ENCODE measurements around the gene INTS7.

DNA sequence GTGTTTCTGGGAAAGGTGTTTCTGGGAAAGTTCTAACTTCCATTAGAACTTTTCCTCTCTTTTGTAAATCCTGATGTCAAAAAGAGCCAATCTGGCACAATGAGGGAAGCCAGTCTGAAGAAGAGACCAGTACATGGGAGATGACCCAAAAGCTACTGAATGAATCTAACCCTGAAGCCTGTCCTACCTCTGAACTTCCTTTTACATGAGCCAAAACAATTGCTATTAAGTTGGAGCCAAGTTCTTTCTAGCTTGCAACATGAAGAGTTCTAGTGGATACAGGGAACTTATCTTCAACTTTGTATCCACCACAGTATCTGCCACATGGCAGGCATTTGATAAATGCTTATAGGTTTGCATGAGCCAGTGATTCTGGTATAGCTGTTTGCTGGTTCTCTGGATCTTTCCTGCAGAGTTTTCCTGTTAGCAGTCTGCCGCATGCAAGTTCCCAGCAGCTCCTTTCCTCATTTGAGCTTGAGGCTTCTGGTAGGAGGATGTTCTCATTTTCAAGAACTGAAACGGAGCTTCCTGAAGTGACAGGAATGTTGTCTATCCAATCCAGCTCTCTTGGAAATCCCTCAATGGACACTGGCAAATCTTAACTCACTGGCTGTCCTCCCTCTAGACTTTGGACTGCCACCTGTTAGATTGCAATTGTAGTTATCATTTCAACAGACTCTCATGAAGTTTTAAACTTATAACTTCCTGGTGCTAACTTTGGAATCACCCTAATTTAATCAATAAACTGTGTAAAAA, 131.7 kb downstream of the INTS7 start:
- TF ChIP-seq, protein P1, sequence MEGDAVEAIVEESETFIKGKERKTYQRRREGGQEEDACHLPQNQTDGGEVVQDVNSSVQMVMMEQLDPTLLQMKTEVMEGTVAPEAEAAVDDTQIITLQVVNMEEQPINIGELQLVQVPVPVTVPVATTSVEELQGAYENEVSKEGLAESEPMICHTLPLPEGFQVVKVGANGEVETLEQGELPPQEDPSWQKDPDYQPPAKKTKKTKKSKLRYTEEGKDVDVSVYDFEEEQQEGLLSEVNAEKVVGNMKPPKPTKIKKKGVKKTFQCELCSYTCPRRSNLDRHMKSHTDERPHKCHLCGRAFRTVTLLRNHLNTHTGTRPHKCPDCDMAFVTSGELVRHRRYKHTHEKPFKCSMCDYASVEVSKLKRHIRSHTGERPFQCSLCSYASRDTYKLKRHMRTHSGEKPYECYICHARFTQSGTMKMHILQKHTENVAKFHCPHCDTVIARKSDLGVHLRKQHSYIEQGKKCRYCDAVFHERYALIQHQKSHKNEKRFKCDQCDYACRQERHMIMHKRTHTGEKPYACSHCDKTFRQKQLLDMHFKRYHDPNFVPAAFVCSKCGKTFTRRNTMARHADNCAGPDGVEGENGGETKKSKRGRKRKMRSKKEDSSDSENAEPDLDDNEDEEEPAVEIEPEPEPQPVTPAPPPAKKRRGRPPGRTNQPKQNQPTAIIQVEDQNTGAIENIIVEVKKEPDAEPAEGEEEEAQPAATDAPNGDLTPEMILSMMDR (IDR thresholded peaks at IDR 0.05), result no peak
- TF ChIP-seq POLR2A (IDR thresholded peaks at IDR 0.05), result no peak

All from breast epithelium (tissue), 3 donors.